Panc1 (cell line): ENCODE data around the gene PCSK5. TPM values are rescaled to one million over a fixed set of nuclear protein-coding genes. Genes with fewer than 3 reads are reported as not detected.

Source experiments
- ATAC-seq: fragments of 200-7000 bp; cut with Tn5 transposase; 2 replicates; pipeline ENCODE4 v1.9.1; 2020; ENCODE audit warnings: mild to moderate bottlenecking, moderate library complexity
- BruUV-seq: library from RNA; stranded (reverse); fragments of 400-500 nt; replicated peaks from 2 replicates; lab custom pipeline; 2021; lab: Mats Ljungman, UMichigan
- CTCF ChIA-PET: fragments of 300-600 bp; sonication (Branson Sonifier 250); formaldehyde crosslinking; loops from one replicate; lab custom pipeline; 2022; ENCODE audit warnings: antibody characterized with exemption; lab: Charles Lee
- POLR2A ChIA-PET: fragments of 300-600 bp; sonication (Branson Sonifier 250); formaldehyde crosslinking; loops from one replicate; lab custom pipeline; 2022; ENCODE audit warnings: antibody characterized with exemption; lab: Charles Lee
- DNase-seq: peaks from one replicate; pipeline ENCODE4 v3.0.0-alpha.2; 2010; ENCODE audit warnings: low read depth, low spot score
- H3K27ac ChIP-seq: 2 replicates; pipeline ENCODE4 v1.5.1; 2011; ENCODE audit warnings: mild to moderate bottlenecking, low read length, inconsistent platforms
- H3K27me3 ChIP-seq: fragments of 200-500 bp; sonication (Bioruptor generic); 2 replicates; pipeline ENCODE4 v1.6.0; 2014; ENCODE audit warnings: low read length, inconsistent platforms; ENCODE audit not compliant: control insufficient read depth, insufficient read depth
- H3K36me3 ChIP-seq: fragments of 200-500 bp; sonication (Bioruptor generic); 2 replicates; pipeline ENCODE4 v1.5.1; 2014; ENCODE audit warnings: inconsistent platforms, mild to moderate bottlenecking, low read length, moderate library complexity; ENCODE audit not compliant: control insufficient read depth, insufficient read depth
- H3K4me1 ChIP-seq: 2 replicates; pipeline ENCODE4 v1.5.1; 2011; ENCODE audit warnings: inconsistent platforms, mild to moderate bottlenecking, low read length, moderate library complexity; ENCODE audit not compliant: control insufficient read depth, insufficient read depth
- H3K4me3 ChIP-seq, 2 experiments: 2 replicates each; pipeline ENCODE4 v1.5.1; 2011 to 2012; ENCODE audit warnings: low read depth in 2 of 2, low read length in 2 of 2, mild to moderate bottlenecking in 2 of 2, inconsistent platforms in 1 of 2, moderate library complexity in 1 of 2
- H3K9me3 ChIP-seq: fragments of 200-500 bp; sonication (Bioruptor generic); 2 replicates; pipeline ENCODE4 v1.5.1; 2014; ENCODE audit warnings: low read depth, mild to moderate bottlenecking, inconsistent platforms, low read length, moderate library complexity; ENCODE audit not compliant: control insufficient read depth, insufficient read depth
- CTCF ChIP-seq: fragments of 450-650 bp; IDR thresholded peaks from 2 replicates; pipeline ENCODE4 v1.5.1; 2017; ENCODE audit warnings: mild to moderate bottlenecking
- POLR2AphosphoS5 ChIP-seq: IDR thresholded peaks from 2 replicates; pipeline ENCODE4 v1.6.1; 2012; ENCODE audit warnings: mild to moderate bottlenecking, low read depth, low read length, moderate library complexity
- REST ChIP-seq, 2 experiments: IDR thresholded peaks; 2 replicates each; pipeline ENCODE4 v1.6.1; 2011 to 2012; ENCODE audit warnings: low read depth in 2 of 2, control low read depth in 1 of 2, low read length in 1 of 2, mild to moderate bottlenecking in 1 of 2, moderate library complexity in 1 of 2; ENCODE audit not compliant: insufficient read depth in 1 of 2
- SIN3A ChIP-seq: IDR thresholded peaks from 2 replicates; pipeline ENCODE4 v1.6.1; 2012; ENCODE audit warnings: low read depth, mild to moderate bottlenecking, low read length, moderate library complexity, borderline replicate concordance; ENCODE audit not compliant: insufficient read depth
- TCF7L2 ChIP-seq: IDR thresholded peaks from 2 replicates; pipeline ENCODE4 v1.6.1; 2011; ENCODE audit warnings: mild to moderate bottlenecking, low read depth, low read length, inconsistent platforms
- in situ Hi-C: cut with HindIII; loops from 2 replicates; pipeline ENCODE4 v1.10.0; 2016; ENCODE audit warnings: low sequenced_read_pairs, low pct_unique_long_range_greater_than_20kb
- intact Hi-C: fragments of 100-400 bp; cut with micrococcal nuclease; formaldehyde crosslinking; loops from one replicate; pipeline ENCODE4 v1.10.0; 2022; ENCODE audit not compliant: unreplicated experiment
- total RNA-seq: library from RNA; stranded (reverse); gene quantifications from one replicate; pipeline ENCODE4 v1.2.1, GENCODE V29; 2021; ENCODE audit not compliant: unreplicated experiment

The PCSK5 gene
- total RNA-seq, 1 experiment from 2014 or later: 0.21 TPM

DNA sequence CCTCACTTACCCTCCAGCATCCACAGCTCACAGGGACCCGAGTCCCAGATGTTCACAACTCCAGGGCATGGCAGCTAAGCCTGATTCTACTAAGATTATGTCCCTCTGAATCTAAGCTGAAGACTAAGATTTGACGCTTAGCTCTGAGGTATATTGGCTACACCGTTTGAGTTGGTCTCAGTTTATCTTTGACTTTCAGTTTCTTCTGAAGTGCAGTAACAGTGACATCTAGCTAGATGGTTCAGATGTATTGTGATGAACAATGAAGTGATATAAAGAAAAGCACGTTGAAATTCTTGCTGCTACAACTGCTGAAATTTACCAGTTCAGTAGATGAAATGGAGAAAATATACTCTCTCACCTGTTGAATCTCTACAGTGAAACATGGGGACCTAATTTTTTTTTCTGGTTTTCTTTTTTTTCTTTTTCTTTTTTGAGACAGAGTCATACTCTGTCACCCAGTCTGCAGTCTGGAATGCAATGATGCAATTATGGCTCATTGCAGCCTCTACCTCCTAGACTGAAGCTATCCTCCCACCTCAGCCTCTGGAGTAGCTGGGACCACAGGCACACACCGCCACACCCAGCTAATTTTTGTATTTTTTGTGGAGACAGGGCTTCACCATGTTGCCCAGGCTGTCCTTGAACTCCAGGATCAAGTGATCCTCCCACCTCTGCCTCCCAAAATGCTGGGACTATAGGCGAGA, 488.0 kb downstream of the PCSK5 start:
- no TSS peak for BruUV-seq
- DNase-seq: no peak
- intact Hi-C loops: no loop called here

DNA sequence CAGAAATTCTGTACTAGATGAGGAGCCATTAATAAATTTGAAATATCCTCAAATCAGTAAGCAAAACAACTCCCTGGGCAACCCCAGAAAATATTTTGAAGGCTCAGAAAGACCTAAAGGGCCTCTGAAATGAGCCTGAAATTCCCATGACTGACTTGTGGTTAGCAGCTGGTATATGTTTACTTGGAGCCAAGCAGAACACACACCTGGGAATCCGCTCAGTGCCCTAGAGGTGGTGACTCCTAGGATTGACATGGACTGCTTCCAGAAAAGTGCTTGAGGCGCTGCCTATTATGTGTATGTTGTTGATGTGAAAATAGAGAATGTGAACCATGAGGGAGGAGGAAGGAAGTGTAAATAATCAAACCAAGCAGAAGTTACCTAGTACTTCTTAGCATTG, 489.0 kb downstream of the PCSK5 start:
- H3K4me3 ChIP-seq: no peak overlapping the region
- CTCF ChIA-PET: no interaction called here
- ATAC-seq (no peak), DNase-seq (no peak)
- H3K27me3 ChIP-seq: no peaks in the 10 kb centered on the region
- intact Hi-C loops (no loop called here), in situ Hi-C loops (no loop called here)
- H3K9me3 ChIP-seq: no peaks in the 10 kb centered on the region
- H3K36me3 ChIP-seq: no peaks in the 10 kb centered on the region
- no peaks in the 10 kb centered on the region for H3K4me1 ChIP-seq
- TF ChIP-seq TCF7L2: no peak
- TF ChIP-seq REST (IDR thresholded peaks at IDR 0.05; ENCODE audit: insufficient read depth in 1 of 2, low read depth in 2 of 2, low read length in 1 of 2): no peak
- no peak for TF ChIP-seq POLR2AphosphoS5
- no peak for TF ChIP-seq CTCF
- TF ChIP-seq SIN3A: no peak
- H3K27ac ChIP-seq: no peak overlapping the region
- POLR2A ChIA-PET: no interaction called here
- no TSS peak for BruUV-seq

More for the DNA sequence above, 488.0 kb downstream of the PCSK5 start:
- H3K27ac ChIP-seq: no peak overlapping the region
- no peaks in the 10 kb centered on the region for H3K27me3 ChIP-seq
- no peaks in the 10 kb centered on the region for H3K36me3 ChIP-seq
- TF ChIP-seq REST (IDR thresholded peaks at IDR 0.05; ENCODE audit: insufficient read depth in 1 of 2, low read depth in 2 of 2, low read length in 1 of 2) (no peak), TCF7L2 (no peak), SIN3A (no peak), CTCF (no peak), POLR2AphosphoS5 (no peak)
- in situ Hi-C loops: no loop called here
- no peak overlapping the region for H3K4me3 ChIP-seq
- ChIA-PET CTCF (no interaction called here), POLR2A (no interaction called here)
- no peak for ATAC-seq
- H3K4me1 ChIP-seq: no peaks in the 10 kb centered on the region
- no peaks in the 10 kb centered on the region for H3K9me3 ChIP-seq
